Stomach (tissue), 4 donors: ENCODE results near the gene ROS1.

Source experiments
- POLR2A ChIP-seq, 4 donors: fragments of 450-650 bp; IDR thresholded peaks; one replicate each; pipeline ENCODE4 v1.6.1; 2016; ENCODE audit warnings: antibody characterized with exemption in 4 of 4, control low read depth in 2 of 4, mild to moderate bottlenecking in 1 of 4, moderate library complexity in 1 of 4
- POLR2AphosphoS5 ChIP-seq, 3 donors: sonication (generic); formaldehyde crosslinking; IDR thresholded peaks; one replicate each; pipeline ENCODE4 v1.6.1; 2016; ENCODE audit warnings: antibody characterized with exemption in 3 of 3
- TF ChIP-seq, protein P1 (sequence below), 7 experiments: fragments of 450-650 bp in 4 of 7; fragments of 200-600 bp in 3 of 7; sonication (generic) in 3 of 7; IDR thresholded peaks; one replicate each; pipeline ENCODE4 v1.5.1; 2016 to 2019; ENCODE audit warnings: antibody characterized with exemption in 7 of 7, control low read depth in 2 of 7, mild to moderate bottlenecking in 1 of 7

DNA sequence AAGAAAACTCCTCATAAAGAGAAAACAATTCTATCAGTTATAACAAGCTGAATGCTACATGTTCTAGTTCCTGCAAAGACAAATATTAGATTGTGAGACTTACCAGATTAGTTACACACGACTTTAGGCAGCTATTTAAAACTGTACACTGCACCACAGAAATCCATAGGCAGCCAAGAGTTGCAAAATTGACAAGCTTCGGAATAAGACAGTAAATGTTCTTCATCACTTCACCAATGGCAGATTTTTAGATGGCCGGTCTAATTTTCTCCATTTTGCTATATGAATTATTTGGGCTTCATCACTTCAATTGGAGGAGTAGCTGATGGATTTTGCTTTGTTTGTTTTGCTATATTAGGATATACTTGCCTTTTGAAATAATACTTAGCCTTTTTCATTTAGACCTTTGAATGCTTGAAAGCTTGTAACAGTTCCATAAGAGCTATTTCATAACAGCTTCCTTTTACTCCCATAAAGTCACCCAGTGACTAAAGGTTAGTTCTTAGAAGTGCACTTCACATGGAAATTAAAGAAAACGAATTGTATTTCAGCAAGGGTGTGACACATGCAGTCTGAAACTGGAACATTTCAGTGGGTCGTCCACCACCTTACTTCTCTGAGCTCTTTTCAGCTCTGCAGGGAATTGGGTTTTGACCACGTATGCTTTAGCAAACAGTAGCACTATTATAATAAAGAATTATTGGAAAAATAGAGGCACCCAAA lies at the start of gene ROS1:
- TF ChIP-seq, protein P1, sequence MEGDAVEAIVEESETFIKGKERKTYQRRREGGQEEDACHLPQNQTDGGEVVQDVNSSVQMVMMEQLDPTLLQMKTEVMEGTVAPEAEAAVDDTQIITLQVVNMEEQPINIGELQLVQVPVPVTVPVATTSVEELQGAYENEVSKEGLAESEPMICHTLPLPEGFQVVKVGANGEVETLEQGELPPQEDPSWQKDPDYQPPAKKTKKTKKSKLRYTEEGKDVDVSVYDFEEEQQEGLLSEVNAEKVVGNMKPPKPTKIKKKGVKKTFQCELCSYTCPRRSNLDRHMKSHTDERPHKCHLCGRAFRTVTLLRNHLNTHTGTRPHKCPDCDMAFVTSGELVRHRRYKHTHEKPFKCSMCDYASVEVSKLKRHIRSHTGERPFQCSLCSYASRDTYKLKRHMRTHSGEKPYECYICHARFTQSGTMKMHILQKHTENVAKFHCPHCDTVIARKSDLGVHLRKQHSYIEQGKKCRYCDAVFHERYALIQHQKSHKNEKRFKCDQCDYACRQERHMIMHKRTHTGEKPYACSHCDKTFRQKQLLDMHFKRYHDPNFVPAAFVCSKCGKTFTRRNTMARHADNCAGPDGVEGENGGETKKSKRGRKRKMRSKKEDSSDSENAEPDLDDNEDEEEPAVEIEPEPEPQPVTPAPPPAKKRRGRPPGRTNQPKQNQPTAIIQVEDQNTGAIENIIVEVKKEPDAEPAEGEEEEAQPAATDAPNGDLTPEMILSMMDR (IDR thresholded peaks at IDR 0.05) = no peak
- TF ChIP-seq POLR2AphosphoS5 (IDR thresholded peaks at IDR 0.05) (no peak), POLR2A (IDR thresholded peaks at IDR 0.05) (no peak)
